HG02970 (cell line): ENCODE results near the gene SMYD3.
"Not testable (repeated sequence)": the region's sequence is repeated elsewhere in the genome, so short reads cannot be mapped to it uniquely, and the experiment has no call there.

Experiments used
- ATAC-seq: cut with Tn5 transposase; IDR thresholded peaks from one replicate; pipeline ENCODE4 v1.9.1; 2021; ENCODE audit warnings: mild to moderate bottlenecking, moderate library complexity, moderate number of reproducible peaks; ENCODE audit not compliant: unreplicated experiment, low FRiP score

The SMYD3 gene

GRCh38 chr1:245835386-245835785, 671.7 kb downstream of the SMYD3 start:
- ATAC-seq, result no peak

DNA sequence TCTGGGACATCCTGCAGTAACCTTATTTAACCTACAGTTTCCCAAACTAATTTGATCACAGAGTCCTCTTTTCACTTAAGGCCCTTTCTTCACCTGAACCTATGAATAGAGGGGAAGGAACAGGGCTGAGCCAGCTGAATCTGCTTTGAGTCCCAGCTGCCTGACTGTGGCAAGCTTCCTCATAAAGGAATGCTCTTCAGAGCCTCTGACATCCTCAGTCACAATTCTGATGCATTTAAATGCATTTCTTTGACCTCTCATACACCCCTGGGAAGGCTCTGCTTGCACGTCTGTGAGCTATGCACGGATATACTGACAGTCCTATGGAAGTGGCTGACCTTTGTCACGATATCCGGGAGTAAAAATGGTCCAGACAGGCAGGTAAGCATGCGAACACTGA, 673.1 kb downstream of the SMYD3 start:
- no peak for ATAC-seq

DNA sequence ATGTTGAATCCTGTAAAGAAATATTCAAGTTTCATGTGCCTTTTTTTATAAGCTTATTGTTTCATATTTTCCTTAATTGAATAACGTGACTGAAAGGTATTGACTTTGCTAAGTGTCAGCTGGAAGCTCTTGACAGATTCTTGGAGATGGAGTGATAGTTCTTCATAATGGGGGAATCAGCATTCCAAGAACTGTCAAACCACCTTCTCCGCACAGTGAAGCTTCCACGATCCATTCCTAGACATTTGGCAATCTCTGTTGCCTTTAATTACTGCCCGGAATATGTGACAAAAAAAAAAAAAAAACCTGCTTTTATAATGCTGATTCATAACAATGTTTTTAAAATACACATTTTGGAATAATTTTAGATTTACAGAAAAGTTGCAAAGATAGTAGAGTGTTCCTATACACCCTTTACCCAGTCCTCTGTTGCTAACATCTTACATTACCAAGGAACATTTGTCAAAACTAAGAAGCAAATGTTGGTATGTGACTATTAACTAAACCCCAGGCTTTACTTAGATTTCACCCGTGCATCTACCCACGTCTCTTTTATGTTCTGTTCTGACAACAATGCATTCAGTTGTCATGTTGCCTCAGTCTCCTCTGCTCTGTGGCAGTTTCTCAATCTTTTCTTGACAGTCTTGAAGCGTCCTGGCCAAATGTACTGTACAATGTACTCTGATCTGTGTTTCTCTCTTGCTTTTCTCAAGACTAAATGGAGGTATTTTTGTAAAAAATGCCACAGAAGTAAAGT, 674.1 kb downstream of the SMYD3 start:
- no peak for ATAC-seq

DNA sequence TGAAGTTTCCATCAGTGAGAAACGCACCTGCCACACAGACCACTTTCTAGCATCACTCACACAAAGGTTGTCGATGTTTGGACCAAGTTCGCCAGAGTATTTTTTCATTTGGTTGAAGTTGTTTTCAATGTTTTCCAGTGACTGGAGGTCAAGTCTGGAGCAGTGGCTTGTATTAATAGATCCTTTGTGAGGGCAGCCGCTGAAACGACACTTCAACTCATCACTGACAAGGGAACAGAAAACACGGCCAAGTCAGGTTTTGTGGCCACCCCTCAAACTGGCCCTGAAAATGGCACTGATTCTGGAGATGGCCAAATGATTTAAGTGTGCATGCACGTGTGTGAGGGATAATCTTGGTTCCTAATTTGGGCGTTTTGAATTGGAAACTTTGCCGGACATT, 675.6 kb downstream of the SMYD3 start:
- ATAC-seq, result no peak

GRCh38 chr1:245829826-245830225, 677.3 kb downstream of the SMYD3 start:
- no peak for ATAC-seq

DNA sequence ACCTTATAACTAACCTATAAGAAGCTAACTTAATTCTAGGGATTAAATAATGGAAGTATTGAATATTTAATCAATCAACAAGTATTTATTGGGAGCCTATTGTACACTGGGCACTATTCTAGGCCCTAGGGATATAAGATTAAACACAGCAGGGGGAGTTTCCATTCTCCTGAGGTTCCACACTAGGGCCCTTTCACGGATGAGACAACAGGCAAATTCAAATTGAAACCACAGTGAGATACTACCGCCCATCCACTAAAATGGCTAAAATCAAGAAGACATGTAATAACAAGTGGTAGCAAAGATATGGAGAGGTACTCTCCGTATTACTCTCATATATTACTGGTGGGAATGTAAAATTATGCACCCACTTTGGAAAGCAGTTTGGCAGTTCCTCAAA, 677.9 kb downstream of the SMYD3 start:
- ATAC-seq, result no peak

DNA sequence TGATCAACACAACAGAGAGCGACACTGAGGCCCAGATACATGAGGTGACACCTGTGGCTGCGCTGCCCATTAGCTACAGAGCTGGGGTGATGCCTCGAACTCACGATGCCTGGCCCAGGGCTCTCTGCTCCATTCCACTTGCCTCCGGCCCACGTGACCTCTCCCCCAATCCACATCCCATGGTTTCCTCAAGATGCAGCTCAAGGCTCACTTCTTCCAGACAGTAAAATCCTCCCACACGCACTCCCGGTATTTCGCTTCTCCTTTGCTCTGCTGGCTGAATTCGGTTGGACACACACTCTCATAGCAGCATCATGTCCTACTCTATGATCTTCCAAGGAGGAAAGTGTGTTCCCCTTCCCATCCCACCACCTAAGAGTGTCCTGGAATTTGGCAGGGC, 679.8 kb downstream of the SMYD3 start:
- no peak for ATAC-seq

DNA sequence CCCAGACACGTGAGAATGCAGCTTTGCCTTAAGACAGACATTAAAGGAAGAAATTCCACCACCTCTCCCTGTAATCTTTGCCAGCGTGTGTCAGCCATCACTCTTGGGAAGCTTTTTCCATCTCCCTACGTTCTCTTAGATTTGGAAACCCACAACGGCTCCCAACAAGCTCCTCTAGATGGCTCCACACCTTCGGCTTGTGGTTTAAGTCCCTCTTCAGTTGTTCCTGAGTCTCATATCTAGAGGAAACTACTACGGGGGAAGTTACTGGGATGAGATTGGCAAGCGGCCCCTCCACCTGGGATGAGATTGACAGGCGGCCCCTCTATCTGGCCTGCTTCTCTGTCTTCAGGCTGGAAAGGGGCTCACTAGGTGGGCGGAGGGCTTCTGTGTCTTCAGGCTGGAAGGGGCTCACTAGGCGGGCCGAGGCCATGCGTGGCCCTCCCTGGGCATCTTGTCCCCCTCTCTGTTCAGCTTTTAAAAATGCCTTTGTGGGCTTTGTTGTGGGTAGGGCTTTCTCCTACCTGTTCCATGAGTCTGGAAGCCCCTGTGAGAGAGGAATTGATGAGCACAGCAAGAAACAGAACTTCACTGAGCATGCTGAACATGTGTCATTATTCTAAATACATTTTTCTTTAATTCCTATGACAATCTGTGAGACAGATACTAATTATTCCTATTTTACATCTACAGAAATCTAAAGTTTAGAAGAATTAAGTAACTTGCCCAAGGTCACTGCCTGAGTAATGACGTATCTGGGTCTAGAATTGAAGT, 681.8 kb downstream of the SMYD3 start:
- no peak for ATAC-seq

DNA sequence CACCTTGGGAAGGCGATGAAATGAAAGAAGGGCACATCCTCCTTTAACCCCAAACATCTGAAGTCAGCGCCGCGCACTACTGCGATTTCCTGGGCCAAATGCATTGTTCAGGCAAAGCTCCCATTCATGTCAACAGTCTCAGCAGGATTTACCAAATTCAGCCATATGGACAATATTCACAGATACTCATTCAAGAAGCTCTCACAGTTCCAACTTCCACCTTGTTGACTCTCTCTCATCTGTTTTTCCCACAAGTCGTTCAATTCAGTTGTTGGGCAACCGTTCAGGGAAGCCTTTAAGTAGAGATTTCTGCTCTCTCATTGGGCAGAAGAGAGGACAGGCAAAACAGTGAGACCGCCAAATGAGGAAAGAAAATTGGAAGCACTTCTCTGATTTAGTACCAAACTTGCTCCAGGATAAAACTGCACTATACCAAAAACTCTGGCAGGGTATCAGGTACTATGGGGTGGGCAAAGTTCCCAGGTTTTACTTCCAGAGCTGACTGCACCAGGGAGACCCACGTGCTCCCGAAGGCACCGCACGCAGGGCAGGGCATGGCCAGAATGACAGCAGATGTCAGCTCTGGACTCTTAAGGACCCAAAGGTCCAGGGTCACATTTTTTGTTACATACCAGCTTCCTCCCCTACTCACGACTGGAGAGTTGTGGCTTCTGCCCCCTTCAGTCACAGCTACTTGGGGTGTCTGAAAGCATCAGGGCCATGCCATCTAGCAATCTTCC, 683.5 kb downstream of the SMYD3 start:
- no peak for ATAC-seq

- no peak for ATAC-seq
These were observed 684.1 kb downstream of the SMYD3 start for GRCh38 chr1:245822996-245823395.

- ATAC-seq, result not testable (repeated sequence)
These were observed 688.7 kb downstream of the SMYD3 start for GRCh38 chr1:245818363-245818762.

GRCh38 chr1:245816496-245816895, 690.6 kb downstream of the SMYD3 start:
- ATAC-seq, result not testable (repeated sequence)

- no peak for ATAC-seq
These were observed 692.4 kb downstream of the SMYD3 start for GRCh38 chr1:245814651-245815050.

- ATAC-seq, result no peak
These were observed 694.8 kb downstream of the SMYD3 start for GRCh38 chr1:245812278-245812677.

DNA sequence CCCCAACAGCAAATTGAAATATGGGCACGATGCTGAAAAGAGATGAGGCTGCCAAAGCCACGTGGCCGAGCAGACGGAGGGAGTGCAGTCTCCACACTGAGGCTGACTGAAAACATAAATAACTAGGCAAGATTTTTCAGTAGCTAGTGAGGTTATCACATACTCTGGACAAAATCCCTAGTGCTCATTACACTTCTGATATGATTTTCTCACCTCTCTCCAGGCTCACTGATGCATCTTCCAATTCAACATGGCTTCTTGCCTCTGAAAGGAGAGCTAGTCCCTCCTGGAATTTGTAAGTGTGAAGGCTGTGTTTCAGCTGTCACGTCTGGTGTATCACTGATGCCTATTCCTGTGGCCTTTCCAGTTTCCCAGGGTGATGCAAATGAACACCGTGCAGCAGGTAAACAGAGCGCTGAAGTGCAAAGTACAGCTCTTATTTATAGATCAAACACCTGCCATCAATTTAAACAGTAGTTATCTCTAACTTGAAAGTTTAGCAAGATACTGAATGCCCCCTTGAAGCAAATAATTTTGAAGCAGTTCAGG, 696.2 kb downstream of the SMYD3 start:
- no peak for ATAC-seq

- ATAC-seq, result no peak
These were observed 696.8 kb downstream of the SMYD3 start for GRCh38 chr1:245810181-245810769.

DNA sequence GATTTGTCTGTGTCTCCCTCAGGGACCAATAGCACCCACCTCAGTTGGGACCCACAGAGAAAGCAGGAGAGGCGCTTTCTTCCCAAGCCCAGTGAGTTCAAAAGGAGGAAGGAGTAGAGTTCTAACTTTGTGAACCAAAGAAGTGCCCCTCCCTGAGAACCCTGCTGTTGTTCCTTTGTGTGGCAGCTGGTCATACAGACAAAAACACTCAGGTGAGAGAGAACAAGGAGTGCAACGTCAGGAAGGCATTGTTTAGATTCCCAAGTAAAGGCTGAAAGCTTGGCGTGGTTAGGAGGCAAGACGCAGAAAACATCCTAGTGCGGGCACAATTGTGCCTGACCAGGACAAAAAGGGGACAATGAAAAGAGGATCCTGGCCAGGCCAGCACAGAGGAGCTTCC, 697.7 kb downstream of the SMYD3 start:
- no peak for ATAC-seq

GRCh38 chr1:245807954-245808719, 698.9 kb downstream of the SMYD3 start:
- ATAC-seq, result no peak

GRCh38 chr1:245807306-245807705, 699.8 kb downstream of the SMYD3 start:
- ATAC-seq, result peak; percentile 54

DNA sequence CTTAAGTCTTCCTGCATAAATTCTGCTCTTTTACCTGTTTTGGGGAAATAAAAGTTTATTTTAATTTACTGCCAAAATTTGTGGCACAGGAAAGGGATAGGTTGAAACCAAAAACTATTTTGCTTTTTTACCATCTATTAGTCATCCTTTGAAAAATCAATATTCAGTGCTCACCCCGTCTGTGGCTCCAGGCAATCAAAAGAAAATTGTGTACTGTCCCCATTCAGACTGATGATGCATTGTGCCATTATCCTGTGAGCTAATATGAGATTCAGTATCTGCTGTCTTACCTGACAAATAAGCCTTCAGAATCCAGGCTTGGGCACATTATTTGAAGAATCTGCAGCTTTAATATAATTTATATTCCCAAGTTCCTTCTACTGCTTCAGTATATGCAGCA, 701.5 kb downstream of the SMYD3 start:
- ATAC-seq, result no peak
